Activated B cell treated with CpG ODN at 0.5 μM for 24 hours (primary cell): ENCODE results near the gene PEPD. TPM values are rescaled to one million over a fixed set of nuclear protein-coding genes. Genes with fewer than 3 reads are reported as not detected.

ENCODE experiments used
- ATAC-seq: fragments of 200-7000 bp; cut with Tn5 transposase; one replicate; pipeline ENCODE4 v1.10.0; 2021; ENCODE audit warnings: low read depth, mild to moderate bottlenecking, moderate library complexity
- CTCF ChIA-PET: fragments of 350-600 bp; sonication (Branson Sonifier 250); formaldehyde crosslinking; loops from one replicate; lab custom pipeline; 2021; ENCODE audit warnings: antibody characterized with exemption; lab: Charles Lee
- POLR2A ChIA-PET: fragments of 350-600 bp; sonication (Branson Sonifier 250); formaldehyde crosslinking; loops from one replicate; lab custom pipeline; 2021; ENCODE audit warnings: antibody characterized with exemption; lab: Charles Lee
- DNase-seq: peaks from one replicate; pipeline ENCODE4 v3.0.0; 2022
- H3K27ac Mint-ChIP-seq: one replicate; pipeline ENCODE4 v1.8.0; 2020; ENCODE audit warnings: mixed read lengths
- H3K27me3 Mint-ChIP-seq: one replicate; pipeline ENCODE4 v1.8.0; 2021; ENCODE audit warnings: mixed read lengths
- H3K36me3 Mint-ChIP-seq: one replicate; pipeline ENCODE4 v1.8.0; 2021; ENCODE audit warnings: low read depth, mixed read lengths
- H3K4me1 Mint-ChIP-seq: one replicate; pipeline ENCODE4 v1.8.0; 2021; ENCODE audit warnings: mixed read lengths
- H3K4me3 Mint-ChIP-seq: one replicate; pipeline ENCODE4 v1.8.0; 2020; ENCODE audit warnings: mild to moderate bottlenecking, mixed read lengths
- H3K9me3 Mint-ChIP-seq: one replicate; pipeline ENCODE4 v1.8.0; 2020; ENCODE audit warnings: mixed read lengths
- intact Hi-C: fragments of 100-400 bp; cut with micrococcal nuclease; formaldehyde crosslinking; loops from one replicate; pipeline ENCODE4 v1.15.1; 2024
- total RNA-seq: library from RNA; stranded (reverse); gene quantifications from 2 replicates; pipeline ENCODE4 v1.2.3, GENCODE V29; 2022
- TF ChIP-seq, protein P1 (sequence below): fragments of 200-600 bp; IDR thresholded peaks from one replicate; pipeline ENCODE4 v1.8.0; 2022; ENCODE audit warnings: antibody characterized with exemption, mild to moderate bottlenecking

PEPD gene
- total RNA-seq, 1 donor from 2014 or later = 49.1 TPM

DNA sequence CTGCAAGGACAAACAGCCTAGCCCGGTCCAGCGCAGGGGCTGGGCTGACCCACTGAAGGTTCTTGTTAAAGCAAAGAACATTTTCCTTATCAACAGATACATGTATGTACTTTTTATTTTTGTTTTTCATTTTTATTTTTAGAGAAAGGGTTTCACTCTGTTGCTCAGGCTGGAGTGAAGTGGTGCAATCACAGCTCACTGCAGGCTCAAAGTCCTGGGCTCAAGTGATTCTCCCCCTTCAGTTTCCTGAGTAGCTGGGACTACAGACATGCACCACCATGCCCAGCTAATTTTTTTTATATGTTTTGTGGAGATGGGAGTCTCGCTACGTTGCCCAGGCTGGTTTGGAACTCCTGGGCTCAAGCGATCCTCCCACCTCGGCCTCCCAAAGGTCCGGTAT, 100.2 kb downstream of the PEPD start:
- Mint-ChIP-seq H3K4me1 (peaks cover 3% of the 10 kb centered on the region), H3K9me3 (no peaks in the 10 kb centered on the region), H3K36me3 (peaks cover 3% of the 10 kb centered on the region), H3K27me3 (no peaks in the 10 kb centered on the region), H3K4me3 (no peak overlapping the region), H3K27ac (no peak overlapping the region)
- DNase-seq (no peak), ATAC-seq (no peak)
- ChIA-PET POLR2A (no interaction called here), CTCF (no interaction called here)
- TF ChIP-seq, protein P1, sequence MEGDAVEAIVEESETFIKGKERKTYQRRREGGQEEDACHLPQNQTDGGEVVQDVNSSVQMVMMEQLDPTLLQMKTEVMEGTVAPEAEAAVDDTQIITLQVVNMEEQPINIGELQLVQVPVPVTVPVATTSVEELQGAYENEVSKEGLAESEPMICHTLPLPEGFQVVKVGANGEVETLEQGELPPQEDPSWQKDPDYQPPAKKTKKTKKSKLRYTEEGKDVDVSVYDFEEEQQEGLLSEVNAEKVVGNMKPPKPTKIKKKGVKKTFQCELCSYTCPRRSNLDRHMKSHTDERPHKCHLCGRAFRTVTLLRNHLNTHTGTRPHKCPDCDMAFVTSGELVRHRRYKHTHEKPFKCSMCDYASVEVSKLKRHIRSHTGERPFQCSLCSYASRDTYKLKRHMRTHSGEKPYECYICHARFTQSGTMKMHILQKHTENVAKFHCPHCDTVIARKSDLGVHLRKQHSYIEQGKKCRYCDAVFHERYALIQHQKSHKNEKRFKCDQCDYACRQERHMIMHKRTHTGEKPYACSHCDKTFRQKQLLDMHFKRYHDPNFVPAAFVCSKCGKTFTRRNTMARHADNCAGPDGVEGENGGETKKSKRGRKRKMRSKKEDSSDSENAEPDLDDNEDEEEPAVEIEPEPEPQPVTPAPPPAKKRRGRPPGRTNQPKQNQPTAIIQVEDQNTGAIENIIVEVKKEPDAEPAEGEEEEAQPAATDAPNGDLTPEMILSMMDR = no peak
- intact Hi-C loops = no loop called here

DNA sequence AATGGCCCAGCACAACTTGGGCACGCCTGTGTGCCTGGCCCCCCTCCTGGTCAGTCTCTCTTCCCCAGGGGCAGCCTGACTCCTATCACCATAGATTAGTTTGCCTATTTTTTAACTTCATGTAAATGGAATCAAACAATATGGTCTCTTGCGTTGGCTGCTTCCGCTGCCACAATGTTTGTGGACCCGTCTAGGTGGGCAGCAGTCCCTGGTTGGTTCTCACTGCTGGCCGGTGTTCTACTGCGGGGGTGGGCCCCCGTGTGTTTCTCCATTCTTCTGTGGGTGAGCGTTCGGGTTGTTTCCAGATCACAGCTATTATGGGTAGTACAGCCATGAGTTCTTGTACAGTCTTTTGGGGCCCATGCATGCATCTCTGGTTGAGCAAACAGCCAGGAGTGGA, 100.8 kb downstream of the PEPD start:
- CTCF ChIA-PET = interaction anchor here (0.7 kb wide), 1 partner anchor 1080 kb away, joined by 3 read pairs; no protein-coding TSS in a partner anchor
- Mint-ChIP-seq H3K4me1 (peaks cover 5% of the 10 kb centered on the region), H3K4me3 (no peak overlapping the region), H3K27ac (no peak overlapping the region), H3K36me3 (peaks cover 3% of the 10 kb centered on the region), H3K27me3 (no peaks in the 10 kb centered on the region), H3K9me3 (no peaks in the 10 kb centered on the region)
- POLR2A ChIA-PET = no interaction called here
- TF ChIP-seq, protein P1 = no peak
- no peak for ATAC-seq
- intact Hi-C loops = no loop called here
- no peak for DNase-seq

DNA sequence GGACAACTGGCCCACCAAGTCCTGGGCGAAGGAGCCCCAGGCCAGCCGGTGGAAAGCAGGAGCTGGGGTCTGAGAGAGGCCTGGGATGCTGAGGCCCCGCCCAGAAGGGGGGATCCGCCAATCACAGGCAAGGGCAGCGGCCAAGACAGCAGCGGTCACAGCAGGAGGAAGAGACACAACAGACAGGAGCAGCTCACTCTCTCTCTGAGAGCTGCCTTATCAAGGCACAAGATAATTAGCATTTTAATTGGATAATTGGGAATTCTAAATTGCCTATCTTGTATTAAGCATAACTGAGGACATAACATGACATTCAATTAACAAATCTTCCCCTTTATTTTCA, 101.8 kb downstream of the PEPD start:
- DNase-seq (no peak), ATAC-seq (no peak)
- TF ChIP-seq, protein P1 = no peak
- ChIA-PET POLR2A (no interaction called here), CTCF (no interaction called here)
- Mint-ChIP-seq H3K27me3 (no peaks in the 10 kb centered on the region), H3K9me3 (no peaks in the 10 kb centered on the region), H3K4me1 (peaks cover 5% of the 10 kb centered on the region), H3K36me3 (peaks cover 3% of the 10 kb centered on the region), H3K4me3 (no peak overlapping the region), H3K27ac (no peak overlapping the region)
- intact Hi-C loops = no loop called here

- ATAC-seq (no peak), DNase-seq (no peak)
- Mint-ChIP-seq H3K27me3 (no peaks in the 10 kb centered on the region), H3K9me3 (no peaks in the 10 kb centered on the region), H3K4me3 (no peak overlapping the region), H3K4me1 (peaks cover 5% of the 10 kb centered on the region), H3K36me3 (no peaks in the 10 kb centered on the region), H3K27ac (no peak overlapping the region)
- ChIA-PET CTCF (interaction anchor here (1.1 kb wide), 1 partner anchor 12 kb away, joined by 3 read pairs; no protein-coding TSS in a partner anchor), POLR2A (no interaction called here)
- intact Hi-C loops = no loop called here
- TF ChIP-seq, protein P1 = no peak
These were observed 102.5 kb downstream of the PEPD start for GRCh38 chr19:33418871-33419787.

- CTCF ChIA-PET = interaction anchor here (0.9 to 1.1 kb wide), 2 partner anchors 11 to 183 kb away, joined by 3 read pairs; no protein-coding TSS in a partner anchor
- ATAC-seq (no peak), DNase-seq (no peak)
- H3K36me3 Mint-ChIP-seq = no peaks in the 10 kb centered on the region
- H3K27me3 Mint-ChIP-seq = no peaks in the 10 kb centered on the region
- POLR2A ChIA-PET = no interaction called here
- no peaks in the 10 kb centered on the region for H3K9me3 Mint-ChIP-seq
- no peak overlapping the region for H3K4me3 Mint-ChIP-seq
- H3K4me1 Mint-ChIP-seq = peaks cover 5% of the 10 kb centered on the region
- TF ChIP-seq, protein P1 = no peak
- intact Hi-C loops = no loop called here
- H3K27ac Mint-ChIP-seq = no peak overlapping the region
These were observed 103.1 kb downstream of the PEPD start for GRCh38 chr19:33418461-33418860.
